ENCODE measurements around the gene HNRNPA2B1.

HNRNPA2B1 gene

GRCh38 chr7:26188206-26188956 is 12.2 kb downstream of the HNRNPA2B1 start:
- H2BK120ac ChIP-seq (ENCODE audit: low read depth, low read length), result no peak overlapping the region
- H2AK5ac ChIP-seq (ENCODE audit: low read length), result no peak overlapping the region
- H3K27me3 ChIP-seq (ENCODE audit: insufficient read depth, low read length, poor library complexity), result no peaks in the 10 kb centered on the region
- no peak overlapping the region for H2BK5ac ChIP-seq (ENCODE audit: low read length)
- no peak overlapping the region for H3K56ac ChIP-seq (ENCODE audit: low read length)
- H3K79me1 ChIP-seq (ENCODE audit: low read length), result no peaks in the 10 kb centered on the region
- peaks cover 15% of the 10 kb centered on the region for H3K36me3 ChIP-seq (ENCODE audit: control insufficient read depth, insufficient read depth, low read length)
- peaks cover 19% of the 10 kb centered on the region for H3K79me2 ChIP-seq (ENCODE audit: control insufficient read depth, insufficient read depth, low read length)
- no peak overlapping the region for H3K9ac ChIP-seq (ENCODE audit: low read length)
- H3K27ac ChIP-seq (ENCODE audit: low read depth, low read length), result no peak overlapping the region
- H4K5ac ChIP-seq (ENCODE audit: low read length), result no peak overlapping the region
- H3K4me1 ChIP-seq (ENCODE audit: control insufficient read depth, low read depth, low read length), result no peaks in the 10 kb centered on the region
- no peak overlapping the region for H2BK15ac ChIP-seq (replicated peaks; ENCODE audit: low read depth)
- H3K4ac ChIP-seq (ENCODE audit: low read depth, low read length), result no peak overlapping the region
- H3K23ac ChIP-seq (ENCODE audit: low read length), result no peak overlapping the region
- whole genome bisulfite sequencing (ENCODE audit: extremely low coverage, insufficient coverage, low lambda C conversion rate), result no CpG with 5 or more reads among the region's 9 CpGs
- H3K4me3 ChIP-seq (ENCODE audit: low read length), result no peak overlapping the region
- DNase-seq, result peak; percentile 55
- no peak overlapping the region for H4K8ac ChIP-seq (ENCODE audit: low read depth, low read length)
- no peak overlapping the region for H3K18ac ChIP-seq (ENCODE audit: low read length)
- no peak overlapping the region for H3K4me2 ChIP-seq (ENCODE audit: low read length)

- H3K56ac ChIP-seq (ENCODE audit: low read length), result no peak overlapping the region
- peaks cover 11% of the 10 kb centered on the region for H3K79me2 ChIP-seq (ENCODE audit: control insufficient read depth, insufficient read depth, low read length)
- no peak overlapping the region for H3K4ac ChIP-seq (ENCODE audit: low read depth, low read length)
- H3K18ac ChIP-seq (ENCODE audit: low read length), result no peak overlapping the region
- H3K4me2 ChIP-seq (ENCODE audit: low read length), result no peak overlapping the region
- WGBS (ENCODE audit: extremely low coverage, insufficient coverage, low lambda C conversion rate), result no CpG with 5 or more reads among the region's 11 CpGs
- H4K5ac ChIP-seq (ENCODE audit: low read length), result no peak overlapping the region
- no peak for DNase-seq
- H3K27ac ChIP-seq (ENCODE audit: low read depth, low read length), result no peak overlapping the region
- no peak overlapping the region for H3K4me3 ChIP-seq (ENCODE audit: low read length)
- no peak overlapping the region for H2BK120ac ChIP-seq (ENCODE audit: low read depth, low read length)
- H3K36me3 ChIP-seq (ENCODE audit: control insufficient read depth, insufficient read depth, low read length), result peaks cover 13% of the 10 kb centered on the region
- no peak overlapping the region for H3K9ac ChIP-seq (ENCODE audit: low read length)
- no peak overlapping the region for H2AK5ac ChIP-seq (ENCODE audit: low read length)
- no peaks in the 10 kb centered on the region for H3K4me1 ChIP-seq (ENCODE audit: control insufficient read depth, low read depth, low read length)
- no peaks in the 10 kb centered on the region for H3K27me3 ChIP-seq (ENCODE audit: insufficient read depth, low read length, poor library complexity)
- no peak overlapping the region for H3K23ac ChIP-seq (ENCODE audit: low read length)
- no peak overlapping the region for H2BK15ac ChIP-seq (replicated peaks; ENCODE audit: low read depth)
- H2BK5ac ChIP-seq (ENCODE audit: low read length), result no peak overlapping the region
- H3K79me1 ChIP-seq (ENCODE audit: low read length), result no peaks in the 10 kb centered on the region
- no peak overlapping the region for H4K8ac ChIP-seq (ENCODE audit: low read depth, low read length)
Measured at GRCh38 chr7:26187380-26188205, 13.0 kb downstream of the HNRNPA2B1 start.

- WGBS (ENCODE audit: extremely low coverage, insufficient coverage, low lambda C conversion rate), result no CpG with 5 or more reads among the region's 5 CpGs
Measured at GRCh38 chr7:26186364-26187311, 13.9 kb downstream of the HNRNPA2B1 start.

GRCh38 chr7:26185844-26186180 is 14.7 kb downstream of the HNRNPA2B1 start:
- H4K5ac ChIP-seq (ENCODE audit: low read length), result no peak overlapping the region
- H2BK15ac ChIP-seq (replicated peaks; ENCODE audit: low read depth), result no peak overlapping the region
- H3K18ac ChIP-seq (ENCODE audit: low read length), result no peak overlapping the region
- H3K79me1 ChIP-seq (ENCODE audit: low read length), result no peaks in the 10 kb centered on the region
- no peak overlapping the region for H2AK5ac ChIP-seq (ENCODE audit: low read length)
- H2BK120ac ChIP-seq (ENCODE audit: low read depth, low read length), result no peak overlapping the region
- H3K79me2 ChIP-seq (ENCODE audit: control insufficient read depth, insufficient read depth, low read length), result peaks cover 5% of the 10 kb centered on the region
- H3K27ac ChIP-seq (ENCODE audit: low read depth, low read length), result no peak overlapping the region
- H2BK5ac ChIP-seq (ENCODE audit: low read length), result no peak overlapping the region
- H3K4me3 ChIP-seq (ENCODE audit: low read length), result no peak overlapping the region
- H3K23ac ChIP-seq (ENCODE audit: low read length), result no peak overlapping the region
- no peak for DNase-seq
- H3K4ac ChIP-seq (ENCODE audit: low read depth, low read length), result no peak overlapping the region
- no peaks in the 10 kb centered on the region for H3K27me3 ChIP-seq (ENCODE audit: insufficient read depth, low read length, poor library complexity)
- no peak overlapping the region for H3K4me2 ChIP-seq (ENCODE audit: low read length)
- no peak overlapping the region for H4K8ac ChIP-seq (ENCODE audit: low read depth, low read length)
- no peak overlapping the region for H3K9ac ChIP-seq (ENCODE audit: low read length)
- peaks cover 9% of the 10 kb centered on the region for H3K36me3 ChIP-seq (ENCODE audit: control insufficient read depth, insufficient read depth, low read length)
- no peaks in the 10 kb centered on the region for H3K4me1 ChIP-seq (ENCODE audit: control insufficient read depth, low read depth, low read length)
- no CpG with 5 or more reads among the region's 1 CpG for WGBS (ENCODE audit: extremely low coverage, insufficient coverage, low lambda C conversion rate)
- no peak overlapping the region for H3K56ac ChIP-seq (ENCODE audit: low read length)

More at GRCh38 chr7:26186364-26187311, 13.9 kb downstream of the HNRNPA2B1 start:
- peaks cover 6% of the 10 kb centered on the region for H3K79me2 ChIP-seq (ENCODE audit: control insufficient read depth, insufficient read depth, low read length)
- no peaks in the 10 kb centered on the region for H3K27me3 ChIP-seq (ENCODE audit: insufficient read depth, low read length, poor library complexity)
- no peak overlapping the region for H2BK120ac ChIP-seq (ENCODE audit: low read depth, low read length)
- H3K36me3 ChIP-seq (ENCODE audit: control insufficient read depth, insufficient read depth, low read length), result peaks cover 11% of the 10 kb centered on the region
- H3K56ac ChIP-seq (ENCODE audit: low read length), result no peak overlapping the region
- H3K9ac ChIP-seq (ENCODE audit: low read length), result no peak overlapping the region
- no peak overlapping the region for H3K23ac ChIP-seq (ENCODE audit: low read length)
- no peak overlapping the region for H4K5ac ChIP-seq (ENCODE audit: low read length)
- no peak overlapping the region for H2BK5ac ChIP-seq (ENCODE audit: low read length)
- no peak overlapping the region for H3K27ac ChIP-seq (ENCODE audit: low read depth, low read length)
- H4K8ac ChIP-seq (ENCODE audit: low read depth, low read length), result no peak overlapping the region
- no peaks in the 10 kb centered on the region for H3K4me1 ChIP-seq (ENCODE audit: control insufficient read depth, low read depth, low read length)
- no peak for DNase-seq
- H3K4me3 ChIP-seq (ENCODE audit: low read length), result no peak overlapping the region
- H3K18ac ChIP-seq (ENCODE audit: low read length), result no peak overlapping the region
- no peak overlapping the region for H3K4me2 ChIP-seq (ENCODE audit: low read length)
- no peak overlapping the region for H2AK5ac ChIP-seq (ENCODE audit: low read length)
- no peak overlapping the region for H2BK15ac ChIP-seq (replicated peaks; ENCODE audit: low read depth)
- no peak overlapping the region for H3K4ac ChIP-seq (ENCODE audit: low read depth, low read length)
- no peaks in the 10 kb centered on the region for H3K79me1 ChIP-seq (ENCODE audit: low read length)

- no CpG with 5 or more reads among the region's 10 CpGs for WGBS (ENCODE audit: extremely low coverage, insufficient coverage, low lambda C conversion rate)
- Histone ChIP-seq H3K23ac (ENCODE audit: low read length) (no peak overlapping the region), H2AK5ac (ENCODE audit: low read length) (no peak overlapping the region), H3K4me3 (ENCODE audit: low read length) (no peak overlapping the region), H3K18ac (ENCODE audit: low read length) (no peak overlapping the region), H3K79me1 (ENCODE audit: low read length) (no peaks in the 10 kb centered on the region), H3K27me3 (ENCODE audit: insufficient read depth, low read length, poor library complexity) (no peaks in the 10 kb centered on the region), H2BK15ac (replicated peaks; ENCODE audit: low read depth) (no peak overlapping the region), H4K8ac (ENCODE audit: low read depth, low read length) (no peak overlapping the region), H3K36me3 (ENCODE audit: control insufficient read depth, insufficient read depth, low read length) (peaks cover 5% of the 10 kb centered on the region), H2BK120ac (ENCODE audit: low read depth, low read length) (no peak overlapping the region), H4K5ac (ENCODE audit: low read length) (no peak overlapping the region), H3K56ac (ENCODE audit: low read length) (no peak overlapping the region), H3K27ac (ENCODE audit: low read depth, low read length) (no peak overlapping the region), H3K9ac (ENCODE audit: low read length) (no peak overlapping the region), H3K4me1 (ENCODE audit: control insufficient read depth, low read depth, low read length) (no peaks in the 10 kb centered on the region), H3K4ac (ENCODE audit: low read depth, low read length) (no peak overlapping the region), H2BK5ac (ENCODE audit: low read length) (no peak overlapping the region), H3K4me2 (ENCODE audit: low read length) (no peak overlapping the region), H3K79me2 (ENCODE audit: control insufficient read depth, insufficient read depth, low read length) (peaks cover under 1% of the 10 kb centered on the region)
- no peak for DNase-seq
Measured at GRCh38 chr7:26185131-26185843, 15.3 kb downstream of the HNRNPA2B1 start.
